Breast epithelium (tissue), 3 donors: Measurements from ENCODE around the gene AFAP1.

Experiments
- POLR2AphosphoS5 ChIP-seq, 3 donors: sonication (generic); formaldehyde crosslinking; IDR thresholded peaks; one replicate each; pipeline ENCODE4 v1.6.1; 2017; ENCODE audit warnings: antibody characterized with exemption in 3 of 3
- TF ChIP-seq, protein P1 (sequence below), 3 donors: fragments of 450-650 bp; IDR thresholded peaks; one replicate each; pipeline ENCODE4 v1.5.1; 2016 to 2017; ENCODE audit warnings: antibody characterized with exemption in 3 of 3, mild to moderate bottlenecking in 3 of 3, moderate library complexity in 3 of 3

DNA sequence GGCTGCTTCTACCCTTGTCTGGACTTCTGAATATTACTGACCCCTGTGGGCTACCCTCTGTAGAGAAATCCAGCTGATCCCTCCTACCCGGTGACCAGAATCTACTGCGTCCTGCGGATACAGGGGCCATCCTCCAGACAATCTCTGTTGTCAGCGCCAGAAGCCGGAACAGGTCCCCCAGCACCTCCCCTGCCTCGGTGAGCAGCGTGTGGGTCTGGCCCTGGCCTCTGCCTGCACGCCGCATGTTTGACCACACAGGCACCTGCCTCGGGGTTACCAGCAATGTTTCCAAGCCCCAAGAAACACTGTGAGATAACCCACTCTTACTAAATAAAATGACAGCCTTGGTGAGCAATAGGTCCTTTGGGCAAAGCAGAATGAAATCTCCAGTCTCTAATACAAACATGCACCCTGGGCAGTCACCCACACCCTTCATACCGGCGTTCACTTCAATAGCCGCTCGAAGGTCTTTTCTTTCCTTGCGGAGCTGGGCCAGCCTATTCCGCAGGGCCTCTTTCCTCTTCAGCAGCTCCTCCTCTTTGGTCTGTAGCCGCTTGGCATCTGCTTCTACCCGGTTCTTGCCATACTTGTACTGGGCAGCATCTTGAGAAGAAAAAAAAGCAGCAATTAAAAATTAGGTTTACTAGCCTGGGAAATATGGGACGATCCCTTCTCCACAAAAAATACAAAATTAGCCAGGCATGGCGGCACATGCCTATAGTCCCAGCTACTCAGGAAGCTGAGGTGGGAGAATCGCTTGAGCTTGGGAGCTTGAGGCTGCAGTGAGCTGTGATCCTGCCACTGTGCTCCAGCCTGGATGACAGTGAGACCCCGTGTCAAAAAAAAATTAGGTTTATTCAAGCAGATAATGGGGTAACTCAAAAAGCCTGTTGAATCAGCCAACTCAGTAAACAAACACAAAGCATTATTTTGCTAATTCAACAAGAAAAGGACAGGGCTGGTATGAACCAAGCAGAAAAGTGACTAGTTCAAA, 165.1 kb downstream of the AFAP1 start:
- TF ChIP-seq, protein P1, sequence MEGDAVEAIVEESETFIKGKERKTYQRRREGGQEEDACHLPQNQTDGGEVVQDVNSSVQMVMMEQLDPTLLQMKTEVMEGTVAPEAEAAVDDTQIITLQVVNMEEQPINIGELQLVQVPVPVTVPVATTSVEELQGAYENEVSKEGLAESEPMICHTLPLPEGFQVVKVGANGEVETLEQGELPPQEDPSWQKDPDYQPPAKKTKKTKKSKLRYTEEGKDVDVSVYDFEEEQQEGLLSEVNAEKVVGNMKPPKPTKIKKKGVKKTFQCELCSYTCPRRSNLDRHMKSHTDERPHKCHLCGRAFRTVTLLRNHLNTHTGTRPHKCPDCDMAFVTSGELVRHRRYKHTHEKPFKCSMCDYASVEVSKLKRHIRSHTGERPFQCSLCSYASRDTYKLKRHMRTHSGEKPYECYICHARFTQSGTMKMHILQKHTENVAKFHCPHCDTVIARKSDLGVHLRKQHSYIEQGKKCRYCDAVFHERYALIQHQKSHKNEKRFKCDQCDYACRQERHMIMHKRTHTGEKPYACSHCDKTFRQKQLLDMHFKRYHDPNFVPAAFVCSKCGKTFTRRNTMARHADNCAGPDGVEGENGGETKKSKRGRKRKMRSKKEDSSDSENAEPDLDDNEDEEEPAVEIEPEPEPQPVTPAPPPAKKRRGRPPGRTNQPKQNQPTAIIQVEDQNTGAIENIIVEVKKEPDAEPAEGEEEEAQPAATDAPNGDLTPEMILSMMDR (IDR thresholded peaks at IDR 0.05) = no peak
- no peak for TF ChIP-seq POLR2AphosphoS5 (IDR thresholded peaks at IDR 0.05)
